Endothelial cell of umbilical vein (primary cell): Measurements from ENCODE around the gene NELL2. TPM values are rescaled to one million over a fixed set of nuclear protein-coding genes. Genes with fewer than 3 reads are reported as not detected.

ENCODE experiments used
- BruUV-seq: library from RNA; stranded (reverse); fragments of 400-500 nt; replicated peaks from 2 replicates; lab custom pipeline; 2021; lab: Mats Ljungman, UMichigan
- CTCF ChIA-PET: fragments of 300-600, 350-600 bp; sonication (Branson Sonifier 250); formaldehyde crosslinking; loops from one replicate; lab custom pipeline; 2021; ENCODE audit warnings: antibody characterized with exemption, inconsistent platforms; lab: Charles Lee
- POLR2A ChIA-PET: fragments of 300-600, 350-600 bp; sonication (Branson Sonifier 250); formaldehyde crosslinking; loops from one replicate; lab custom pipeline; 2021; ENCODE audit warnings: antibody characterized with exemption, inconsistent platforms; lab: Charles Lee
- DNase-seq: peaks from one replicate; pipeline ENCODE4 v3.0.0-alpha.2; 2011; ENCODE audit warnings: low read depth, low spot score
- FAIRE-seq: peaks from 2 replicates; lab custom pipeline; 2011; peaks lifted over from hg19 to GRCh38; lab: Jason Lieb, UNC
- H2AFZ ChIP-seq: 2 replicates; pipeline ENCODE4 v1.6.0; 2012; ENCODE audit warnings: low read depth, low read length, control low read depth, inconsistent platforms
- H3K27ac ChIP-seq: 2 replicates; pipeline ENCODE4 v1.5.1; 2011; ENCODE audit warnings: low read depth, mild to moderate bottlenecking, control low read depth, low read length, moderate library complexity; ENCODE audit not compliant: insufficient read depth
- H3K27me3 ChIP-seq, 2 experiments: 2 replicates each; pipeline versions ENCODE4 v1.6.0 to v1.6.1; 2011; ENCODE audit warnings: low read length in 2 of 2, mixed read lengths in 1 of 2; ENCODE audit not compliant: control insufficient read depth in 2 of 2, insufficient read depth in 2 of 2
- H3K36me3 ChIP-seq, 2 experiments: 2 replicates in 1 of 2; 3 replicates in 1 of 2; pipeline ENCODE4 v1.5.1; 2011; ENCODE audit warnings: low read length in 2 of 2, mild to moderate bottlenecking in 1 of 2, moderate library complexity in 1 of 2; ENCODE audit not compliant: control insufficient read depth in 2 of 2, insufficient read depth in 2 of 2; ENCODE audit errors: extremely low read depth in 1 of 2
- H3K4me1 ChIP-seq: 3 replicates; pipeline ENCODE4 v1.5.1; 2011; ENCODE audit warnings: mild to moderate bottlenecking, low read length; ENCODE audit not compliant: control insufficient read depth, insufficient read depth; ENCODE audit errors: extremely low read depth
- H3K4me2 ChIP-seq: 2 replicates; pipeline ENCODE4 v1.6.1; 2011; ENCODE audit warnings: low read length, control low read depth, mixed read lengths; ENCODE audit not compliant: insufficient read depth
- H3K4me3 ChIP-seq, 3 experiments: fragments of 200-600 bp in 1 of 3; sonication (generic), shearing (Covaris generic) in 1 of 3; replicated peaks in 1 of 3; 2 replicates each; pipeline ENCODE4 v1.5.1; 2011 to 2016; ENCODE audit warnings: control low read depth in 3 of 3, low read length in 3 of 3, mild to moderate bottlenecking in 2 of 3, inconsistent platforms in 1 of 3, low read depth in 1 of 3, moderate library complexity in 1 of 3; ENCODE audit not compliant: insufficient read depth in 1 of 3
- H3K79me2 ChIP-seq: 2 replicates; pipeline ENCODE4 v1.6.0; 2012; ENCODE audit warnings: low read length, inconsistent platforms; ENCODE audit not compliant: control insufficient read depth, insufficient read depth
- H3K9ac ChIP-seq: replicated peaks from 2 replicates; pipeline ENCODE3; 2011; ENCODE audit warnings: low read length, control low read depth; ENCODE audit not compliant: insufficient read depth; ENCODE audit errors: extremely low read depth
- H3K9me1 ChIP-seq: replicated peaks from 3 replicates; pipeline ENCODE4 v1.6.0; 2011; ENCODE audit warnings: mild to moderate bottlenecking, low read length; ENCODE audit not compliant: control insufficient read depth, insufficient read depth; ENCODE audit errors: extremely low read depth
- H3K9me3 ChIP-seq: replicated peaks from 2 replicates; pipeline ENCODE4 v1.5.1; 2012; ENCODE audit warnings: low read length, inconsistent platforms; ENCODE audit not compliant: control insufficient read depth, insufficient read depth
- H4K20me1 ChIP-seq: replicated peaks from 2 replicates; pipeline ENCODE3; 2011; ENCODE audit warnings: mild to moderate bottlenecking, low read length; ENCODE audit not compliant: control insufficient read depth, insufficient read depth; ENCODE audit errors: extremely low read depth
- CTCF ChIP-seq, 2 donors: IDR thresholded peaks; 1 replicate in 1 of 2; 2 replicates in 1 of 2; pipeline ENCODE4 v1.5.1; 2011; ENCODE audit warnings: low read length in 2 of 2, mild to moderate bottlenecking in 2 of 2, moderate library complexity in 2 of 2, control low read depth in 1 of 2, inconsistent platforms in 1 of 2, low read depth in 1 of 2; ENCODE audit not compliant: insufficient read depth in 1 of 2; ENCODE audit errors: extremely low read depth in 1 of 2
- EZH2 ChIP-seq: IDR thresholded peaks from 2 replicates; pipeline ENCODE4 v1.6.1; 2012; ENCODE audit warnings: borderline replicate concordance, low read depth, mild to moderate bottlenecking, moderate library complexity, low read length, inconsistent platforms; ENCODE audit not compliant: severe bottlenecking
- FOS ChIP-seq: IDR thresholded peaks from 2 replicates; pipeline ENCODE4 v1.6.1; 2011; ENCODE audit warnings: mild to moderate bottlenecking, low read length, moderate library complexity, borderline replicate concordance; ENCODE audit not compliant: insufficient read depth
- GATA2 ChIP-seq: IDR thresholded peaks from 2 replicates; pipeline ENCODE4 v1.7.0; 2011; ENCODE audit warnings: low read depth, mild to moderate bottlenecking, moderate library complexity, mixed read lengths, low read length; ENCODE audit not compliant: insufficient read length, insufficient read depth
- JUN ChIP-seq: IDR thresholded peaks from 2 replicates; pipeline ENCODE4 v1.6.1; 2011; ENCODE audit warnings: borderline replicate concordance, low read depth; ENCODE audit not compliant: insufficient read length, insufficient read depth
- MYC ChIP-seq: IDR thresholded peaks from one replicate; pipeline ENCODE4 v1.6.1; 2011; ENCODE audit warnings: mild to moderate bottlenecking, low read depth, low read length
- POLR2A ChIP-seq: IDR thresholded peaks from 2 replicates; pipeline ENCODE4 v1.6.1; 2012; ENCODE audit warnings: low read depth, mild to moderate bottlenecking, control low read depth, low read length
- dilution Hi-C: fragments of 300-500 bp; cut with MboI; formaldehyde crosslinking; loops from one replicate; pipeline ENCODE4 v1.15.0; 2019; ENCODE audit warnings: low sequenced_read_pairs; ENCODE audit not compliant: extremely low pct_ligation_motif_present
- intact Hi-C: fragments of 100-400 bp; cut with micrococcal nuclease; formaldehyde crosslinking; loops from one replicate; pipeline ENCODE4 v1.10.0; 2022
- polyA plus RNA-seq, 4 experiments: library from polyadenylated mRNA; depleted of rRNA in 3 of 4; stranded (reverse) in 3 of 4; unstranded in 1 of 4; fragments of >200 nt; gene quantifications; 2 replicates each; pipeline versions ENCODE4 v1.2.1 to v1.2.3, GENCODE V29; 2011 to 2012; ENCODE audit warnings: missing spikeins in 1 of 4
- total RNA-seq: library from RNA; stranded (reverse); gene quantifications from 2 replicates; pipeline ENCODE4 v1.2.3, GENCODE V29; 2021
- TF ChIP-seq, protein P1 (sequence below): IDR thresholded peaks from 2 replicates; pipeline ENCODE4 v1.6.1; 2011; ENCODE audit not compliant: insufficient read depth, insufficient read length

NELL2 gene
- total and polyA plus RNA-seq, 2 donors (not counting 3 experiments of a cell fraction or from before 2014, with no cell fraction given), result 0.11 to 0.49 TPM

- Histone ChIP-seq H3K9me1 (no peaks in the 10 kb centered on the region), H3K4me2 (no peak overlapping the region), H4K20me1 (no peaks in the 10 kb centered on the region), H3K9me3 (no peaks in the 10 kb centered on the region), H3K79me2 (no peaks in the 10 kb centered on the region), H3K9ac (no peak overlapping the region), H3K4me3 (no peak overlapping the region), H3K4me1 (no peaks in the 10 kb centered on the region), H3K27me3 (no peaks in the 10 kb centered on the region), H2AFZ (no peak overlapping the region), H3K36me3 (no peaks in the 10 kb centered on the region), H3K27ac (no peak overlapping the region)
- no peak for DNase-seq
- POLR2A ChIA-PET, result no interaction called here
- dilution Hi-C loops (no loop called here), intact Hi-C loops (no loop called here)
- FAIRE-seq, result no peak
- BruUV-seq, result no TSS peak
- CTCF ChIA-PET, result no interaction called here
- TF ChIP-seq POLR2A (no peak), GATA2 (no peak), JUN (no peak), EZH2 (no peak), MYC (no peak)
- TF ChIP-seq, protein P1, sequence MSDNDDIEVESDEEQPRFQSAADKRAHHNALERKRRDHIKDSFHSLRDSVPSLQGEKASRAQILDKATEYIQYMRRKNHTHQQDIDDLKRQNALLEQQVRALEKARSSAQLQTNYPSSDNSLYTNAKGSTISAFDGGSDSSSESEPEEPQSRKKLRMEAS, result no peak
Observed at GRCh38 chr12:44653861-44654527, 222.1 kb downstream of the NELL2 start.

GRCh38 chr12:44649693-44650092 lies 226.4 kb downstream of the NELL2 start:
- Histone ChIP-seq H3K27me3 (no peaks in the 10 kb centered on the region), H3K27ac (no peak overlapping the region), H3K4me2 (no peak overlapping the region), H3K4me1 (no peaks in the 10 kb centered on the region), H3K9ac (no peak overlapping the region), H2AFZ (no peak overlapping the region), H4K20me1 (no peaks in the 10 kb centered on the region), H3K4me3 (no peak overlapping the region), H3K9me3 (no peaks in the 10 kb centered on the region), H3K36me3 (no peaks in the 10 kb centered on the region), H3K9me1 (no peaks in the 10 kb centered on the region), H3K79me2 (no peaks in the 10 kb centered on the region)
- dilution Hi-C loops, result no loop called here
- FAIRE-seq (no peak), DNase-seq (no peak)
- BruUV-seq, result no TSS peak
- CTCF ChIA-PET, result no interaction called here
- POLR2A ChIA-PET, result no interaction called here
- intact Hi-C loops, result no loop called here
- TF ChIP-seq POLR2A (no peak), MYC (no peak), EZH2 (no peak), CTCF (IDR thresholded peaks at IDR 0.05; ENCODE audit: extremely low read depth in 1 of 2, insufficient read depth in 1 of 2, low read depth in 1 of 2, low read length in 2 of 2) (no peak), FOS (no peak)
